Transverse colon (tissue), 4 donors: ENCODE measurements around the gene MYO9A.

Source experiments
- CTCF ChIP-seq, 5 experiments: fragments of 200-600 bp in 3 of 5; fragments of 450-650 bp in 2 of 5; sonication (generic) in 3 of 5; IDR thresholded peaks; 1 replicate in 2 of 5; 2 replicates in 3 of 5; pipeline ENCODE4 v1.5.1; 2016 to 2017; ENCODE audit warnings: antibody characterized with exemption in 5 of 5, inconsistent platforms in 3 of 5, mild to moderate bottlenecking in 2 of 5, moderate library complexity in 1 of 5
- POLR2AphosphoS5 ChIP-seq, 3 donors: sonication (generic); formaldehyde crosslinking; IDR thresholded peaks; one replicate each; pipeline ENCODE4 v1.6.1; 2016; ENCODE audit warnings: antibody characterized with exemption in 3 of 3

GRCh38 chr15:71773206-71773859 is 344.6 kb downstream of the MYO9A start:
- TF ChIP-seq CTCF (IDR thresholded peaks at IDR 0.05) (no peak), POLR2AphosphoS5 (IDR thresholded peaks at IDR 0.05) (no peak)
